Fibroblast of skin of left biceps (primary cell): ENCODE data around the gene LGALS8.
"Not testable (repeated sequence)": the region's sequence is repeated elsewhere in the genome, so short reads cannot be mapped to it uniquely, and the experiment has no call there.

ENCODE experiments used
- DNase-seq, 2 experiments: peaks; one replicate each; pipeline ENCODE4 v3.0.0-alpha.2; 2013; ENCODE audit warnings: low read depth in 2 of 2

LGALS8 gene

DNA sequence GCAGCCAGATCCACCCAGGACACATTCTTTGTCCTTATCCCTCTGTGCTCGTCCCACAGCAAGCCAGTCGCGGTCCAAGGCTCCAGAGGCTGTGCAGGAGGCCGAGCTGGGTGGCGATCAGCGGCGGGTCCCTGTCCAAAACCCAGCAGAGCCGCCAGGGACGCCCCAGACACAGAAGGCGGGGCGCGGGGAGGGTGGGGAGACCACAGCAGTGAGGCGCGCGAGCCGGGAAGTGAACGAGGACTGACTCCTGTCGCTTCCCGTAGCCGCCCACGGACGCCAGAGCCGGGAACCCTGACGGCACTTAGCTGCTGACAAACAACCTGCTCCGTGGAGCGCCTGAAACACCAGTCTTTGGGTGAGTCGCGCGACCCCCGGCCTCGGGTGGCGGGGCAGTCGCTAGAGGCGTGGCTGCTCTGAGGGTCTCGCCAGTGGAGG is at the start of gene LGALS8:
TSS of gene LGALS8 (plus strand) at position 279 of the 438 bp plus-strand sequence. CDS start 2,089 bp downstream, outside the sequence.
- peak; percentile 48 to 55 for DNase-seq

DNA sequence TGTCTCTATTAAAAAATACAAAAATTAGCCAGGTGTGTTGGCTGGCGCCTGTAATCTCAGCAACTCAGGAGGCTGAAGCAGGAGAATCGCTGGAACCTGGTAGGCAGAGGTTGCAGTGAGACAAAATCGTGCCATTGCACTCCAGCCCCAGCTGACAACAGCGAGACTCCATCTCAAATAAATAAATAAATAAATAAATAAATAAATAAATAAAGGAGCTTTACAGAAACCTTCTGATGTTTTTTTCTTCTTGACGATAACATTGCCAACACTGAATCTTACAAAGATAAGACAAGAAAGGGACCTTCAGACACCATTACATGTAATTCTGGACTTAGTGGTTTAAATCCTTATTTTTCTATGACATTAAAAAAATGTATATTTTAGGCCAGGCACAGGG is 47.8 kb upstream of the LGALS8 start:
- no peak for DNase-seq

DNA sequence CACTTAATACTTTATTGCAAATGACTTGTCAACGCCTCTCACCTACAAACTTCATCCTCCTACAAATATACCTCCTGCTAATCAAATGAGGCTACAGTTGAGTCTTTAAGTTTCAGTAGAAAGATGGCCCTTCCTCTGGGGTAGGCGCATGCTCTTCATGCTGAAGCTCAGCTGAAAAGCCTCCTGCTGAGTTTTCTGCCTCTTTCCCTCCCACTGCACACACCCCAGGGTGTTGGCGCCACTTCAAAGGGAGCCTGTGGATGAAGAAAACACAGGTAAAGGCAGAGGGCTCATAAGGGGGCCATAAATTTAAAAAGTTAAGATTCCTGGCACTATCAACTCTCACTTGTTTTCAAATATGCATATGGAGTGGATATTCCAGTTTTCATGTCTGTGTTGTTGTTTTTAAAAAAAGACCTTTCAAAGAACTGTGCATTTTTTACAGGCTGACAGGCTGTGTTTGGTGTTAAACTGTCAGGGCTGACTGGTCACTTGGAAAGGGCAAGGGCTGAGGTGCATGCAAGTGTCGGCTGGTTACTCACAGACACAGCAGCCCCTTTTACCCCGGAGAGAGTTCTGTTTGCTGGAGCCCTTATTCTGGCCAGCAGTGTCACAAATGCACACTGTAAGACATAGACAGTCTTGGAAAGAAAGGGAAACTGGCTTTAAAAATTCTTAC is 42.9 kb upstream of the LGALS8 start:
- DNase-seq: no peak

DNA sequence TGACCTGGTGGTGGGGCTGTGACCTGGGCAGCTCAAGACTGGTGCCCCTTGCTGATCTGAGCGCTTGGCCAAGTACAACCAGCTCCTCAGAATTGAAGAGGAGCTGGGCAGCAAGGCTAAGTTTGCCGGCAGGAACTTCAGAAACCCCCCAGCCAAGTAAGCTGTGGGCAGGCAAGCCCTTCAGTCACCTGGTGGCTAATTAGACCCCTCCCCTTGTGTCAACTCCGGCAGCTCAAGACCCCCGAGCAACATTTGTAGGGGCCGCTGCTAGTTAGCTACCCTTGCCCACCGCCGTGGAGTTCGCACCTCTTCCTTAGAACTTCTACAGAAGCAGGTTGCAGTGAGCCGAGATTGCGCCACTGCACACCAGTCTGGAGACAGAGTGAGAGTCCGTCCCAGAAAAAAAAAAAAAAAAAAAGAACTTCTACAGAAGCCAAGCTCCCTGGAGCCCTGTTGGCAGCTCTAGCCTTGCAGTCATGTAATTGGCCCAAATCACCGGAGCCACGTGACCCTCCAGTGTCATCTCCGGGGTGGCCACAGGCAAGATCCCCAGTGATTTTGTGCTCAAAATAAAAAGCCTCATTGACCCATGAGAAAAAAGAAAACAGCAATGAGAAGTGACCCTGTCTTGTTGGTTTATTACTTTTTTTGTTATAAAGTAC is 39.3 kb upstream of the LGALS8 start:
- no peak for DNase-seq

DNA sequence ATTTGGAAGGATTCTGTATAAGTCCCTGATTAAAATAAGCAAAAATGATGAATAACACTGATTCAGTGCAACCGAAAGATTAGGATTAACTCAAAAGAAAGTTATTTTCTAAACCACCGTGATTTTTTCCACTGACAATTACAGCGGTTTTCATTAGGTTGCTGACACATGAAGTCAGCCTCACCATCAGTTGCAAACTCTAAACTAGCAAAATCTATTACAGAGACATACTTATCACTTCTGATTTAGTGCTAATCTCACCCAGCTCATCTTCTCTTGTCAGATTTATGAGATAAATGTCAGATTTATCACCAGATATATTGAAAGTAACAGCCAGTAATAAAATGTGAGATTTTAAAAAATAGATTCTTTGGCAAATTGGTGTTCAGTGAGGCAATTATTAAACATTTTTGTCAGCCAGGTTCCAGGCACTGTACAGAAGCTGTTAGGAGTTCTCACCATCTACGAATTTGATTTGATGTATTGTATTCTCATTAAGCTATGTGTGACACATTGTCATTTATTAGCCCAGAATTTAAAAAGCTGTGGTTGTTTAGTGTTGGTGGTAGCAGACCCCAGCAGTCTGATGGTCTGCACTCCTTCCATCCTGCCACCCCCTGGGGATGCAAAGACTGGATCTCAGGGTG is 37.3 kb upstream of the LGALS8 start:
- no peak for DNase-seq

DNA sequence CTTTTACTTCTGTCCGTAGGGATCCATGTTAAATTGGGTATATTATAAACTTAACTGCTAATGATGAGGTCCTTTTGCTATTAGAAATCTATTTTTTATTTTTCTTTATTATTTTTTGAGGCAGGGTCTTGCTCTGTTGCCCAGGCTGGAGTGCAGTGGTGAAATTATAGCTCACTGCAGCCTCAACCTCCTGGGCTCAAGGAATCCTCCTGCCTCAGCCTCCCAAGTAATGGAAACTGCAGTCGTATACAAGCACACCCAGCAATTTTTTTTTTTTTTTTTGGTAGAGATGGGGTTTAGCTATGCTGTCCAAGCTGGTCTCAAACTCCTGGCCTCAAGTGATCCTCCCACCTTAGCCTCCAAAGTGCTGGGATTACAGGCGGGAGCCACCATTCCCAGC is 34.6 kb upstream of the LGALS8 start:
- not testable (repeated sequence) for DNase-seq

DNA sequence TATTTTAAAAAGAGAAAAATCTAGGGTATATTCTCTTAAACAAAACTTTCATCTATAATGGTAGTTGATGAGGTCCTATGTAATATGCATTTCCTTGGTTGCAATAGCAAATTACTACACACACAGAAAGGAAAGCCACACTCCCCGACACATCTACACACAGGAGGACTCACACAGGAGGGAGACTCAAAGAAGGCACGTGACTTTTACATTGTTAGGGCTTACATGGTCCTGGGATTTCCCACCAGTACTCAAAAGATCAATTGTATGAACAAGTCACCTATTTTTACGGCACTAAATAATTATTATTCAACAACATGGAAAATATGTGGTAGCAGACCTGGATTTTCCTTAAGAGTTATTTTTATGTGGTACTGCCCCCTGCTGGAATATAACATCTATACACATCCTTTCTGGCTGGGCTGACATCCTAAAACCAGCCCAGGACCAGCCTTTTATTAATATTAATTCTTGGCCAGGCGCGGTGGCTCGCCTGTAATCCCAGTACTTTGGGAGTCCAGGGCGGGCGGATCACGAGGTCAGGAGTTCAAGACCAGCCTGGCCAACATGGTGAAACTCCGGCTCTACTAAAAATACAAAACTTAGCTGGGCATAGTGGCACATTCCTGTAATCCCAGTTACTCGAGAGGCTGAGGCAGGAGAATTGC is 33.9 kb upstream of the LGALS8 start:
- DNase-seq: no peak

DNA sequence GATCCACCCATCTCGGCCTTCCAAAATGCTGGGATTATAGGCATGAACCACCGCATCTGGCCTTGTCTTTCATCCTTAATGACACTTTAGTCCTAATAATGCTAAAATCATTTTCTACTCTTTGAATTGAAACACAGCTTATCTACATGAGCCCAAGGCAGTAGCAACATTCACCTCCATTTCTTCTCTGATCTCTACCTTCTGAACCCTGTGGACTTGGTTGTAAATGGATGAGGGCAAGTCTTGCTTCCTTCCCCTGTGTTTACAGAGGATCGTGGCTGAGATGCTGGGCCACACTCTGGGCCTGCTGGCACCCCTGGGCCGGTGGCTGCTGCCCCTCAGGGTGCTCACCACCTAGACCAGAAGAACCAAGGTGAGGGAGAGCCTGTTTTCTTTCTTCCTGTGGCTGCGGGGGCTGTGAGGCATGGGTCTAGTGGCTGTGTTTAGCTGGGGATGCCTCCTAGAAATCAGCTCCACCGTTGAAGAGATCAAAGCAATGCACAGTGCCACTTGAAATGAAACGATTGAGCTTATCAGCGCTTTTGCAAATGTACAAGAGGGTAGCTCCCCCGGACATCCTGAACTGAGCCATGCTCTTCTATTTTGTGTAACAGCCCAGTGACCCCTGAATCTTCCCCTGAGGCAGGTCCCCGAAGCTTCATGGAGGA is 32.2 kb upstream of the LGALS8 start:
- no peak for DNase-seq

DNA sequence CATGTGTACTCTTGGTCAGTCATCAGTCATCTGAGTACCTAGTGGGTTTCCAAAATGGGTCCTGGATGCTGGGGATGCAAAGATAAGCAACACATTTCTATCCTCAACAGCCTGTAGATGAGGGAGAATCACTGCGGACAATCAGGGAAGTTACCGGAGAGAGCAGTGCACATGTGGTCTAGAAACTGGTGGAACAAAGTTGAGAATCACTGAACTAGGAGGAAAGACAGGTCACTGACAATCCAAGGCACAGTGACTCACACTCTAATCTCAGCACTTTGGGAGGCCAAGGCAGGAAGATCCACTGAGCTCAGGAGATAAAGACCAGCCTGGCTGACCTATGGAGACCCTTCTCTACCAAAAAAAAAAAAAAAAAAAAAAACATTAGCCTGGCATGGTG is 31.4 kb upstream of the LGALS8 start:
- DNase-seq: no peak

DNA sequence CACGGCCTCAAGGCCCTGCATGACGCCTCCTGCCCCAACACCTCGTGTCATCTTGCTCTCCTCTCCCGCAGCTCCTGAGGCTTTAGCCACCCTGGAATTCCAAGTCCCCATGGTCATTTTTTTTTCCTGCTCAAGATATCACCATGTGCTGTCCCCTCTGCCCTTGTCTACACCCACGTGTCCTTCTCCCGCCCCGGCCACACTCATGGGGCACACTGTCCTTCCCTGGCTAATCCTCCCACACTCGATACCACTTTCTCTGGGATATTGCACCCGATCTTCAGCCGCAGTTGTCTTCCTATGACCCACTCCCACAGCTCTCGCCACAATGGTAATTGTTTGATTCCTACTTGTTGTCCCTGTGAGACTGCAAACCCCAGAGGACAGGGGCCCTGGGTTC is 29.7 kb upstream of the LGALS8 start:
- DNase-seq: no peak

DNA sequence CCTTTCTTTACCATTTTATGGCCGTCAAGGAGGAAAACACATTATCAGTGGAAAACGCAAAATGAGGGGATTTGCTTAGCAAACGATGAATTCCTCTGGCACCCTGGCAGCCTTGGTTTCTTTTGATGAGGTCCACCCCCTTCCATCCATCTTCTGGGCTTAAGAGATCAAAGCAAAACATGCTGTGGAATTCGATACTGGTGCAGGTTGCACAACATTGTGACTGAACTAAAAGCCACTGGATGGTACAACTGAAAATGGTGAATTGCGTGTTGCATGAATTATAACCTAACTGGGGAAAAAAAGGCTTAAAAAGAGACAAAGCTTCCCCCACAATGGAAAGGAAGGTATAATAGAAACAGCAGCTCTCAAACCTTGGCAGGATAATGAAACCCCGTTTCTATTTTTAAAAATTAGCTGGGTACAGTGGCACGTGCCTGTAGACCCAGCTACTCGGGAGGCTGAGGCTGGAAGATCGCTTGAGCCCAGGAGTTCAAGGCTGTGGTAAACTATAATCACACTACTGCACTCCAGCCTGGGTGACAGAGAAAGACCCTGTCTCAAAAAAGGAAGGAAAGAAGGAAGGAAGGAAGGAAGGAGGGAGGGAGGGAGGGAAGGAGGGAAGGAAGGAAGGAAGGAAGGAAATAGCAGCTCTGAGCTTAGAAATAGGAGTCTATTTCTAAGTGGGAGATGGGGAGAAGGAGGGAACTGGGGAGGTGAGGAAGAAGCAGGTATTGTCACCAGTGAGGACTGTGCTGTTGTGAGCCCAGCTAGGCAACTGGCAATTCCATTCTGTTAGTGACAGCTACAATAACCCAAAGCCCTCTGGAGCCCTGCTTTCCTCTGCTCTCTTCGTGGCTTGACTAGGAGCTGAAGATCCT is 29.0 kb upstream of the LGALS8 start:
- no peak for DNase-seq

DNA sequence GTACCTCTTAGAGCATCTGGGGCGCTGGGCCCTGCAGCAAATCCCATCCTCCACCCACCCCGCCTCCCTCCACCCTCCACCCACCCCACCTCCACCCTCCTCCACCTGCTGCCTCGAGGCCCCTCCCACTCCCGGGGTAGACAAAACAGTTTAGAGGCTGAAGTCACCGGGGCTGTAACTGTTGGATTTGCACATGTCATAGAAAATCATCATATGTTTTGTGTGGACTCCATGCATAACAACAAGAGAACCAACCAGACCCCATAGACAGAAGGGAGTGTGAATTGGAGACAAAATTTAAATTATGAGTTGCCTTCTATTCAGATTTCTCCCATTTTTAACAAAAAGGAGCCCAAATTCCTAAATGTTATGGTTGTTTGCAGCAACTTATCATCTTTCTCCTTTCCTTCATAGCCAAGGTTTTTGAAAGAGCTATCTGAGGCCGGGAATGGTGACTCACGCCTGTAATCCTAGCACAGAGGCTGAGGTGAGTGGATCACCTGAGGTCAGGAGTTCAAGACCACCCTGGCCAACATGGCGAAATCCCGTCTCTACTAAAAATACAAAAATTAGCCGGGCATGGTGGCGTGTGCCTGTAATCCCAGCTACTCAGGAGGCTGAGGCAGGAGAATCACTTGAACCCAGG is 28.2 kb upstream of the LGALS8 start:
- no peak for DNase-seq

DNA sequence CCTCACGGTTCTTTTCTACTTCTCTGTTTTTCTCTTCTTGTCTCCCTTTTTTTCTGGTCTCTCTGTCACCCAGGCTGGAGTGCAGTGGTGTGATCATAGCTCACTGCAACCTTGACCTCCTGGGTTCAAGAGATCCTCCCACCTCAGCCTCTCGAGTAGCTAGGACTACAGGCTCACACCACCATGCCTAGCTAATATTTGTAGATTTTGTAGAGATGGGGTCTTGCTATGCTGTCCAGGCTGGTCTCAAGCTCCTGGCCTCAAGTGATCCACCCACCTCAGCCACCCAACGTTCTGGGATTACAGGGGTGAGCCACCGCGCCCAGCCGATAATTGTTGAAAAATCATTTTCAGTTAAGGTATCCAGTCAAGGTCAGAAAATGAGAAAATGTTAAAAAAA is 25.9 kb upstream of the LGALS8 start:
- no peak for DNase-seq

DNA sequence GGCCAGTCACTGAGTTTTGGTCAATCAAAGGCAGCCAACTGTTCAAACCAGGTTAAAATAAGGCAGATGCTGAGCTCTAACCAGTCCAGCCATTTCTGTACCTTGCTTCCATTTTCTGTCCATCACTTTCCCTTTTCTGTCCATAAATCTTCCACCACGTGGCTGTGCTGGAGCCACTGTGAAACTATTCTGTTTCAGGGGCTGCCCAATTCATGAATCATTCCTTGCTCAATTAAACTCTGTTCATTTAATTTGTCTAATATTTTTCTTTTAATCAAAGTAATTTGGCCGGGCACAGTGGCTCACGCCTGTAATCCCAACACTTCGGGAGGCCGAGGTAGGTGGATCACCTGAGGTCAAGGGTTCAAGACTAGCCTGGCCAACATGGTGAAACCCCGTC is 22.7 kb upstream of the LGALS8 start:
- DNase-seq: no peak

DNA sequence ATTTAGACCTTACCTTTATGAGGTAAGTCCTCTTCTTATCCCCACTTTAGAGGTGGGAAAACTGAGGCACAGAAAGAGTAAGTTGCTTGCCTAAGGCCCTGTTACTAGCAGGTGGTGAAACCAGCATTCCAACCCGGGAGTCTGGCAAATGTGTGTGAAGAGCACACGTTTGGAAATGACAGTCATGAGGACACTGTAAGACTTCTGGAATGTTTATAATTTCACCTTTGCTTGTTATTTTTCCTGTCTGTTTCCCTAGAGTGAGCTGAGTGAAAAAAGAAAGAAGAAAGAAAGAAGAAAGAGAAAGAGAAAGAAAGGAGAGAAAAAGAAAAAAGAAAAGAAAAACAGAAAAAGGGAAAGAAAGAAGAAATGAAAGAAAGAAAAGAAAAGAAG is 21.2 kb upstream of the LGALS8 start:
- no peak for DNase-seq

DNA sequence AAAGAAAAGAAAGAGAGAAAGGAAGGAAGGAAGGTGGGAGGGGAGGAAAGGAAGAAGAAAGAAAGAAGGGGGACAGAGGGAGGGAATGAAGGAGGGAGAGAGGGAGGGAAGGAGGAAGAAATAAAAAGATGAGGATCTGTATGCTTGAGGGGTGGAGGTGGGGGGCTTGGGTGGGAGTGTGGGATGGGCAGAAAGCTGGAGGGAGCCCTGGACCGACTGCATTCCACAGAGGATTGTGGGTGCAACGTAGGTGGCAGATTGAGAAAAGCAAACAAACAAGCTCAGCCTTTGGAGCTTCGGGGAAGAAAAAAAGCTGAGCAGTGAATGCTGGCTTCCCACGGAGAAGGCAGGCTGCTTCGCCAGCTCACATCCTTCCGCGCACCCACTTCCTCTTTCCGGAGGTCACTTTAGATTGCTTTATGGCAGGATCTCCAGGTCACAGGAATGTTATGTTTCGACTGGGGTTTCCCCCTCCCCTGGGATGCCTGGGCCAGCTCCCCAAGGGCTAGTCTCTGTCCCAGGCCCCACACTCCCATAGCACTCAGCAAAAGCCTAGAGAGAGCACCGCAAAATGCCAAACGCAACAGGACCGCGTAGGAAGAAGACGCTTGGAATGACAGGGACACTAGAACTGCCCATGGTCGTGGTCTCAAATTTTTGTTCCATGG is 20.7 kb upstream of the LGALS8 start:
- DNase-seq: no peak

DNA sequence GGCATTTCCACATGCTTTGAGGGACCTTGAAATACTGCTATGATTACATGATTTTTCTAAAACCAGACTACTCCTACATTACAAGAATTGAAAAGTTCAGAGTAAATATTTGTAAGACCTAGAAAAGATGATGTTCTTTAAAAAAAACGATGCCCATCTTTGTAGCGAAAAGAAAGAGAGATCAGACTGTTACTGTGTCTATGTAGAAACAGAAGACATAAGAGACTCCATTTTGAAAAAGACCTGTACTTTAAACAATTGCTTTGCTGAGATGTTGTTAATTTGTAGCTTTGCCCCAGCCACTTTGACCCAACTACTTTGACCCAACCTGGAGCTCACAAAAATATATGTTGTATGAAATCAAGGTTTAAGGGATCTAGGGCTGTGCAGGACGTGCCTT is 19.4 kb upstream of the LGALS8 start:
- DNase-seq: not testable (repeated sequence)

DNA sequence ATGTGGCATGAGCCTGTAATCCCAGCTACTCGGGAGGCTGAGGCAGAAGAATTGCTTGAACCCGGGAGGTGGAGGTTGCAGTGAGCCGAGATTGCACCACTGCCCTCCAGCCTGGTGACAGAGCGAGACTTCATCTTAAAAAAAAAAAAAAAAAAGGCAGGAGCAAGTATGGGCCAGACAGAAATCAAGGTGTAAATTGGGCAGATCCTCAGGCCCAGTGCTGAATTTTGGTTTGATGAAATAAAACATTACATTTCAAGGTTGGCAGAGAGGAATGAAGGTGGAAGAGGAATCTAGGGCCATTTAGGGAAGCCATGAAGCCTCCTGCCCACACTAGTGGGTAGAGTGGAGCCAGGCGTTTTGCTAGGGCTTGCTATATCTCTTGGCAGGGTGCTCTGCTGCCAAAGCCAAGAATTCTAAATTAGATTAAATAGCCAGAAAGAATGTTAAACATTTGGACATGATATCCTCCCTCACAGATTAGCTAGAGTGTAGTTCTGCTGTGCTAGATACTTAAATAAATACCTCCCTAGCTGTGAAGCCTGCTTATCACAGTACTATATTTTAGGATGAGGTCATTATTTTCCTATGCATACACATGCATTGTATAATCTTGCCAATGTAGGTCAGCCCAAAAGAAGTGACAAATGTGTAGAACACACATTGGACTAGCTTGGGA is 16.6 kb upstream of the LGALS8 start:
- DNase-seq: no peak

DNA sequence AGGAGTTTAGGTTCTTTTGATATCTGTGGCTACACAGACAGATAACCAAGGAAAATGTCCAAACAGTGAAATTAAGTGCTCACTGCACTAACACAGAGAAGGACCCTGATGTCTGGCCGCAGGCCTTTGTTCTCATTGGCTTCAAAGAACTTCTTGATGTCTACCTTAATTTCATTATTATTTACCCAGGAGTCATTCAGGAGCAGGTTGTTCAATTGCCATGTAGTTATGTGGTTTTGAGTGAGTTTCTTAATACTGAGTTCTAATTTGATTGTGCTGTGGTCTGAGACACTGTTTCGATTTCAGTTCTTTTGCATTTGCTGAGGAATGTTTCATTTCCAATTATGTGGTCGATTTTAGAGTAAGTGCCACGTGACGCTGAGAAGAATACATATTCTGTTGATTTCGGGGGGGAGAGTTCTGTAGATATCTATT is 15.2 kb upstream of the LGALS8 start:
- no peak for DNase-seq
